ENCODE data around the gene CLCA2. TPM values are rescaled to one million over a fixed set of nuclear protein-coding genes. Genes with fewer than 3 reads are reported as not detected.

CLCA2 gene
- total and polyA plus RNA-seq, 2 experiments from 2014 or later = not detected

- H3K4me1 ChIP-seq (ENCODE audit: insufficient read depth) = no peaks in the 10 kb centered on the region
- H3K36me3 Mint-ChIP-seq (ENCODE audit: low read depth) = no peaks in the 10 kb centered on the region
- H3K36me3 ChIP-seq (ENCODE audit: insufficient read depth) = no peaks in the 10 kb centered on the region
- ATAC-seq (no peak), DNase-seq (ENCODE audit: low spot score) (no peak)
- no peak overlapping the region for H3K4me3 ChIP-seq
- H3K4me3 Mint-ChIP-seq = no peak overlapping the region
- H3K27ac Mint-ChIP-seq = no peak overlapping the region
- no peaks in the 10 kb centered on the region for H3K27me3 ChIP-seq (ENCODE audit: insufficient read depth)
- H3K4me1 Mint-ChIP-seq = peaks cover 9% of the 10 kb centered on the region; the same call in 2 of the 3 replicates
- H3K27me3 Mint-ChIP-seq (ENCODE audit: insufficient read depth, low read depth, poor library complexity) = no peaks in the 10 kb centered on the region
- no peaks in the 10 kb centered on the region for H4K20me1 ChIP-seq (replicated peaks; ENCODE audit: insufficient read depth)
- TF ChIP-seq JUNB (IDR thresholded peaks at IDR 0.05; ENCODE audit: unreplicated experiment) = no peak
- no peak for TF ChIP-seq STAT1 (IDR thresholded peaks at IDR 0.05; ENCODE audit: unreplicated experiment)
- TF ChIP-seq ZNF331 (CRISPR knock-in tag; IDR thresholded peaks at IDR 0.05; ENCODE audit: low read depth) = no peak
- no peak for TF ChIP-seq NANOG (IDR thresholded peaks at IDR 0.05; ENCODE audit: borderline replicate concordance)
- TF ChIP-seq ZNF462 (CRISPR knock-in tag; IDR thresholded peaks at IDR 0.05) = no peak
- TF ChIP-seq EZH2phosphoT487 (IDR thresholded peaks at IDR 0.05; ENCODE audit: unreplicated experiment) = no peak
- no peak for TF ChIP-seq CREB1 (CRISPR knock-in tag; IDR thresholded peaks at IDR 0.05; ENCODE audit: low read depth)
- TF ChIP-seq ZNF114 (CRISPR knock-in tag; IDR thresholded peaks at IDR 0.05) = no peak
- TF ChIP-seq, protein P1, sequence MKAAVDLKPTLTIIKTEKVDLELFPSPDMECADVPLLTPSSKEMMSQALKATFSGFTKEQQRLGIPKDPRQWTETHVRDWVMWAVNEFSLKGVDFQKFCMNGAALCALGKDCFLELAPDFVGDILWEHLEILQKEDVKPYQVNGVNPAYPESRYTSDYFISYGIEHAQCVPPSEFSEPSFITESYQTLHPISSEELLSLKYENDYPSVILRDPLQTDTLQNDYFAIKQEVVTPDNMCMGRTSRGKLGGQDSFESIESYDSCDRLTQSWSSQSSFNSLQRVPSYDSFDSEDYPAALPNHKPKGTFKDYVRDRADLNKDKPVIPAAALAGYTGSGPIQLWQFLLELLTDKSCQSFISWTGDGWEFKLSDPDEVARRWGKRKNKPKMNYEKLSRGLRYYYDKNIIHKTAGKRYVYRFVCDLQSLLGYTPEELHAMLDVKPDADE (IDR thresholded peaks at IDR 0.05) = no peak
- TF ChIP-seq POLR2AphosphoS5 (IDR thresholded peaks at IDR 0.05; ENCODE audit: low read depth) = no peak
- no peak for TF ChIP-seq CTCF (conservative IDR thresholded peaks at IDR 0.05; ENCODE audit: low read depth in 2 of 2)
- no peak for TF ChIP-seq EZH2 (IDR thresholded peaks at IDR 0.05; ENCODE audit: low read depth, unreplicated experiment)
- TF ChIP-seq, protein P2, sequence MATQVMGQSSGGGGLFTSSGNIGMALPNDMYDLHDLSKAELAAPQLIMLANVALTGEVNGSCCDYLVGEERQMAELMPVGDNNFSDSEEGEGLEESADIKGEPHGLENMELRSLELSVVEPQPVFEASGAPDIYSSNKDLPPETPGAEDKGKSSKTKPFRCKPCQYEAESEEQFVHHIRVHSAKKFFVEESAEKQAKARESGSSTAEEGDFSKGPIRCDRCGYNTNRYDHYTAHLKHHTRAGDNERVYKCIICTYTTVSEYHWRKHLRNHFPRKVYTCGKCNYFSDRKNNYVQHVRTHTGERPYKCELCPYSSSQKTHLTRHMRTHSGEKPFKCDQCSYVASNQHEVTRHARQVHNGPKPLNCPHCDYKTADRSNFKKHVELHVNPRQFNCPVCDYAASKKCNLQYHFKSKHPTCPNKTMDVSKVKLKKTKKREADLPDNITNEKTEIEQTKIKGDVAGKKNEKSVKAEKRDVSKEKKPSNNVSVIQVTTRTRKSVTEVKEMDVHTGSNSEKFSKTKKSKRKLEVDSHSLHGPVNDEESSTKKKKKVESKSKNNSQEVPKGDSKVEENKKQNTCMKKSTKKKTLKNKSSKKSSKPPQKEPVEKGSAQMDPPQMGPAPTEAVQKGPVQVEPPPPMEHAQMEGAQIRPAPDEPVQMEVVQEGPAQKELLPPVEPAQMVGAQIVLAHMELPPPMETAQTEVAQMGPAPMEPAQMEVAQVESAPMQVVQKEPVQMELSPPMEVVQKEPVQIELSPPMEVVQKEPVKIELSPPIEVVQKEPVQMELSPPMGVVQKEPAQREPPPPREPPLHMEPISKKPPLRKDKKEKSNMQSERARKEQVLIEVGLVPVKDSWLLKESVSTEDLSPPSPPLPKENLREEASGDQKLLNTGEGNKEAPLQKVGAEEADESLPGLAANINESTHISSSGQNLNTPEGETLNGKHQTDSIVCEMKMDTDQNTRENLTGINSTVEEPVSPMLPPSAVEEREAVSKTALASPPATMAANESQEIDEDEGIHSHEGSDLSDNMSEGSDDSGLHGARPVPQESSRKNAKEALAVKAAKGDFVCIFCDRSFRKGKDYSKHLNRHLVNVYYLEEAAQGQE (IDR thresholded peaks at IDR 0.05; ENCODE audit: unreplicated experiment) = no peak
- H3K4me2 ChIP-seq = no peak overlapping the region
- H3K9me2 ChIP-seq (ENCODE audit: insufficient read depth) = no peaks in the 10 kb centered on the region
- H3F3A ChIP-seq (replicated peaks; ENCODE audit: low read depth) = no peaks in the 10 kb centered on the region
- H3K9me3 Mint-ChIP-seq = no peaks in the 10 kb centered on the region
- peak overlapping the region; percentile 90; the same call in 1 of the 2 replicates for H2AFZ ChIP-seq
- no peaks in the 10 kb centered on the region for H3K79me2 ChIP-seq (replicated peaks; ENCODE audit: insufficient read depth)
- no peak overlapping the region for H3K27ac ChIP-seq (ENCODE audit: low read depth)
Observed at GRCh38 chr1:86423473-86423872, 498 bp upstream of the CLCA2 start.

Data from GM23338 (cell line).